Brain microvascular endothelial cell (primary cell): Measurements from ENCODE around the gene CFAP74.

Source experiments
- DNase-seq: peaks from one replicate; pipeline ENCODE4 v3.0.0-alpha.2; 2020
- H3K27ac ChIP-seq: fragments of 250-450 bp; sonication (Bioruptor Pico); 2 replicates; pipeline ENCODE4 v1.5.1; 2020; ENCODE audit warnings: mild to moderate bottlenecking, moderate library complexity
- H3K27me3 ChIP-seq: fragments of 250-450 bp; sonication (Bioruptor Pico); replicated peaks from 2 replicates; pipeline ENCODE4 v1.5.1; 2020; ENCODE audit warnings: mild to moderate bottlenecking
- H3K36me3 ChIP-seq: fragments of 250-450 bp; sonication (Bioruptor Pico); replicated peaks from 2 replicates; pipeline ENCODE4 v1.5.1; 2020; ENCODE audit warnings: mild to moderate bottlenecking
- H3K4me3 ChIP-seq: 2 replicates; pipeline ENCODE4 v1.5.1; 2011; ENCODE audit warnings: low read depth, mild to moderate bottlenecking, control low read depth, low read length, moderate library complexity
- in situ Hi-C: cut with HindIII; loops from 2 replicates; pipeline ENCODE4 v1.10.0; 2017; ENCODE audit warnings: low sequenced_read_pairs, low pct_ligation_motif_present
- TF ChIP-seq, protein P1 (sequence below): IDR thresholded peaks from 2 replicates; pipeline ENCODE4 v1.5.1; 2011; ENCODE audit warnings: low read depth, mild to moderate bottlenecking, moderate library complexity, low read length, control low read depth, inconsistent platforms; ENCODE audit errors: missing control alignments

The CFAP74 gene

DNA sequence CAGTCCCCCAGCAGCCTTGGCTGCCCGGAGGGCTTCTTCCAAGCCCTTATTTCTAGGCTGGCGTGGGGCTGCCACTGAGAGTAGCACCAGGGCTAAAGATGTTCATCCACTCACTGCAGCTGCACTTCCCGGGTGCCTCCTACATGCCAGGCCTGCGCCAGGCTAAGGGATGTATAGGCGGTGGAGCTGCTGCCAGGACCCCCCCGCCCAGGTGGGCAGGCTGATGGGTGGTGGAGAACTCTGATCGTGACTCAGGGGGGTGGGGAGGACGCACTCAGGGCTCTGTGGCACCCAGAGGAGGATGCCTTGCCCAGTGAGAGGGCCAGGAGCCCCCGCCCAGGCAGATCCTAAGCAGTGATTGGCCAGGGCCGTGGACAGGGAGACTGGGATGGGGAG is 34.1 kb downstream of the CFAP74 start:
- Histone ChIP-seq H3K27ac (no peak overlapping the region), H3K27me3 (no peaks in the 10 kb centered on the region), H3K36me3 (no peaks in the 10 kb centered on the region), H3K4me3 (no peak overlapping the region)
- in situ Hi-C loops: no loop called here
- TF ChIP-seq, protein P1, sequence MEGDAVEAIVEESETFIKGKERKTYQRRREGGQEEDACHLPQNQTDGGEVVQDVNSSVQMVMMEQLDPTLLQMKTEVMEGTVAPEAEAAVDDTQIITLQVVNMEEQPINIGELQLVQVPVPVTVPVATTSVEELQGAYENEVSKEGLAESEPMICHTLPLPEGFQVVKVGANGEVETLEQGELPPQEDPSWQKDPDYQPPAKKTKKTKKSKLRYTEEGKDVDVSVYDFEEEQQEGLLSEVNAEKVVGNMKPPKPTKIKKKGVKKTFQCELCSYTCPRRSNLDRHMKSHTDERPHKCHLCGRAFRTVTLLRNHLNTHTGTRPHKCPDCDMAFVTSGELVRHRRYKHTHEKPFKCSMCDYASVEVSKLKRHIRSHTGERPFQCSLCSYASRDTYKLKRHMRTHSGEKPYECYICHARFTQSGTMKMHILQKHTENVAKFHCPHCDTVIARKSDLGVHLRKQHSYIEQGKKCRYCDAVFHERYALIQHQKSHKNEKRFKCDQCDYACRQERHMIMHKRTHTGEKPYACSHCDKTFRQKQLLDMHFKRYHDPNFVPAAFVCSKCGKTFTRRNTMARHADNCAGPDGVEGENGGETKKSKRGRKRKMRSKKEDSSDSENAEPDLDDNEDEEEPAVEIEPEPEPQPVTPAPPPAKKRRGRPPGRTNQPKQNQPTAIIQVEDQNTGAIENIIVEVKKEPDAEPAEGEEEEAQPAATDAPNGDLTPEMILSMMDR: no peak
- no peak for DNase-seq

DNA sequence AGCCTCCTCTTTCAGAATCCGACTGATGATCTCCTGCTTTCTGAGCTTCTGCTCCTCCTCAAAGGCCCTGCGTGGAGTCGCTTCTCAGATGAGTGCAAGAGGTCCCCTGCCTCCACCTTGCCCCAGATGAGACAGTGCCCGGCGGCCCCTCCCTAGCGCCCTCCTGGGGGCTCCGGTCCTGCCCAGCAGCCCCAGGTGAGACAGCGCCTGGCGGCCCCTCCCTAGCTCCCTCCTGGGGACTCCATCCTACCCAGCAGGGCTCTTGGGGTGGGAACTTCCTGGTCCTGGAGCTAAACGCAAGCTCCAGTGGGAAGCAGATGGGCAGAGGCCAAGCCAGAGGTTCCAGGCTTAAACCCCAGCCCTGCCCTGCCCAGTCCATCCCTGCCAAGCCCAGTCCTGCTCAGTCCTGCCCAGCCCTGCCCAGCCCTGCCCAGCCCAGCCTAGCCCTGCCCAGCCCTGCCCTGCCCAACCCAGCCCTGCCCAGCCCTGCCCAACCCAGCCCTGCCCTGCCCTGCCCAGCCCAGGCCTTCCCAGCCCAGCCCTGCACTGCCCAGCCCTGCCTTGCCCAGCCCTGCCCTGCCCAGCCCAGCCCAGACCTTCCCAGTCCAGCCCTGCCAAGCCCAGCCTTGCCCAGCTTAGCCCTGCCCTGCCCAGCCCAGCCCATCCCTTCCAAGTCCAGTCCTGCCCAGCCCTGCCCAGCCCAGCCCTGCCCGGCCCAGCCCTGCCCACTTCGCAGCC is 34.6 kb downstream of the CFAP74 start:
- Histone ChIP-seq H3K36me3 (no peaks in the 10 kb centered on the region), H3K4me3 (no peak overlapping the region), H3K27ac (no peak overlapping the region), H3K27me3 (no peaks in the 10 kb centered on the region)
- in situ Hi-C loops: no loop called here
- no peak for DNase-seq
- TF ChIP-seq, protein P1: no peak

DNA sequence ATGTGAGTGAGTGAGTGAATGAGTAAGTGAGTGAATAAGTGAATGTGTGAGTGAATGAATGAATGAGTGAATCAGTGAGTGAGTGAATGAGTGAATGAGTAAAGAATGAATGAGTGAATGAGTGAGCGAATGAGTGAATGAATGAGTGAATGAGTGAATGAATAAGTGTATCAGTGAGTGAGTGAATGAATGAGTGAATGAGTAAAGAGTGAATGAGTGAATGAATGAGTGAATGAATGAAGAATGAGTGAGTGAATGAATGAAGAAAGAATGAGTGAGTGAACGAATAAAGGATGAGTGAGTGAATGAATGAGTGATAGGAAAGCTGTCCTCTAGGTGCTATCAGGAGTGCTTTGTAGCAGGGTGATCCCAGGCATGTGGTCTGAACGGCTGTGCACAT is 35.7 kb downstream of the CFAP74 start:
- TF ChIP-seq, protein P1: no peak
- Histone ChIP-seq H3K4me3 (no peak overlapping the region), H3K36me3 (no peaks in the 10 kb centered on the region), H3K27me3 (no peaks in the 10 kb centered on the region), H3K27ac (no peak overlapping the region)
- in situ Hi-C loops: no loop called here
- no peak for DNase-seq

DNA sequence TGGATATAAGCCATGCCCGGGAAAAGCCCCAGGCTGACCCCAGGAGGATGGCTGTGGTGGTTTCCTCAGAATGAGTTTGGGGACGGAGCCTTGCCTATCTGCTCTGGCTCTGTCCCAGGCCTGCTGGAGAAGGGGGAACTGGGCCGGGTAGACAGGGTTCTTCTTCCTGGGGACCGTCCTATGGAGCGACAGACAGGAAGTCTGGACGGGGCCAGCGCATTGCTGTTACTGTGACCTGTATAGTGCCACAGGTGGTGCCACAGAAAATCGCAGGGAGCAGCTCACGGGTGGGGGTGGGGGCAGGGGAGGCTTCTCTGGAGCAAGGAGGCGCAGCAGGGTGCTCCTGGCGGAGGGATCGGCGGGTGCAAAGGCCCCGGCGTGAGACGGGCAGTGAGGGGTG is 36.4 kb downstream of the CFAP74 start:
- peaks cover 2% of the 10 kb centered on the region for H3K27me3 ChIP-seq
- TF ChIP-seq, protein P1: no peak
- H3K4me3 ChIP-seq: no peak overlapping the region
- no peaks in the 10 kb centered on the region for H3K36me3 ChIP-seq
- no peak for DNase-seq
- in situ Hi-C loops: no loop called here
- H3K27ac ChIP-seq: no peak overlapping the region

DNA sequence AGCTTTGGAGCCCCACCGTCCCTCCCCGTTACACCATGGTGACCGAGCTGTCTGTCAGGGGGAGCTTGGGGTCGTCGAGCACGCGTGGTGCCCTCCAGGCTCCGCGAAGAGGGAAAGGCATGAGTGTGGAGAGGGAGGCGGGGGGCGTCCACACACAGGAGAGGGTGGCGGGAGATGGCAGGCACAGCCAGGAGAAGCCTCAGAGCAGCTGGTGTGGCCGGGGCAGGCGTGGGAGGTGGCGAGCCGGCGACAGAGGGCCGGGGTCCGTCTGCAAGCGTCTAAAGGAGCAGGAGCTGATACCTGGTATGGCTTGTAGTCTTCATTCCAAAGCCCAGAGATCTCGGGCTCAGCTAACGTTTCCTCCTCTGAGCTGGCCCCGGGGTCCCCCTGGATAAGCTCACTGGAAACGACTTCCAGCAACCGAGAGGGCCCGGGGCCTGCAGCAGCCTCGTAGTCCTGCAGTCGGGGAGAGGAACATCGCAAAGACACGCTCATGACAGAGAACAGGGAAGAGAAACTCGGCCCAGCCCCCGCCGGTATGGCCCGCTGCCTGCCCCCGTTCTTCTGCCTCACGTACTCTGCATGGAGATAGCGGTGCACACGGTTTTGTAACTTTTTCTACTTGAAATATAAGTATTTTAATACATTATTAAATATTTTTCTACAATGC is 37.4 kb downstream of the CFAP74 start:
- Histone ChIP-seq H3K36me3 (no peaks in the 10 kb centered on the region), H3K27me3 (peaks cover 3% of the 10 kb centered on the region), H3K27ac (no peak overlapping the region), H3K4me3 (no peak overlapping the region)
- no peak for DNase-seq
- TF ChIP-seq, protein P1: no peak
- in situ Hi-C loops: no loop called here
